PC-3 (cell line): Measurements from ENCODE around the gene GABRB3. TPM values are rescaled to one million over a fixed set of nuclear protein-coding genes. Genes with fewer than 3 reads are reported as not detected.

ENCODE experiments used
- ATAC-seq: fragments of 200-7000 bp; cut with Tn5 transposase; 2 replicates; pipeline ENCODE4 v1.9.1; 2020; ENCODE audit warnings: mild to moderate bottlenecking, moderate library complexity
- BruUV-seq: library from RNA; stranded (reverse); fragments of 400-500 nt; replicated peaks from 2 replicates; lab custom pipeline; 2021; lab: Mats Ljungman, UMichigan
- CTCF ChIA-PET: fragments of 300-600 bp; sonication (Branson Sonifier 250); formaldehyde crosslinking; loops from one replicate; lab custom pipeline; 2022; ENCODE audit warnings: antibody characterized with exemption; lab: Charles Lee
- POLR2A ChIA-PET: fragments of 300-600 bp; sonication (Branson Sonifier 250); formaldehyde crosslinking; loops from one replicate; lab custom pipeline; 2022; ENCODE audit warnings: antibody characterized with exemption; ENCODE audit not compliant: unreplicated experiment; lab: Charles Lee
- DNase-seq: peaks from one replicate; pipeline ENCODE4 v3.0.0-alpha.2; 2015
- H2AFZ ChIP-seq: fragments of 300-600 bp; sonication (generic); 2 replicates; pipeline ENCODE4 v1.6.0; 2016; ENCODE audit warnings: antibody characterized with exemption, low read length
- H3F3A ChIP-seq: fragments of 300-600 bp; sonication (generic); one replicate; pipeline ENCODE4 v1.6.0; 2017; ENCODE audit warnings: antibody characterized with exemption, low read length, control low read depth, mild to moderate bottlenecking; ENCODE audit not compliant: unreplicated experiment
- H3K27ac ChIP-seq: fragments of 300-600 bp; sonication (generic); 2 replicates; pipeline ENCODE4 v1.5.1; 2016; ENCODE audit warnings: mild to moderate bottlenecking, low read length
- H3K27me3 ChIP-seq: fragments of 300-600 bp; sonication (generic); 2 replicates; pipeline ENCODE4 v1.6.1; 2016; ENCODE audit warnings: low read length, mixed read lengths
- H3K36me3 ChIP-seq: fragments of 300-600 bp; sonication (generic); 2 replicates; pipeline ENCODE4 v1.6.1; 2016; ENCODE audit warnings: low read depth, mixed run types, low read length, mixed read lengths
- H3K4me1 ChIP-seq: fragments of 300-600 bp; sonication (generic); 2 replicates; pipeline ENCODE4 v1.5.1; 2016; ENCODE audit warnings: low read length; ENCODE audit not compliant: insufficient read depth
- H3K4me2 ChIP-seq: fragments of 300-600 bp; sonication (generic); 2 replicates; pipeline ENCODE4 v1.6.0; 2016; ENCODE audit warnings: low read length
- H3K4me3 ChIP-seq: fragments of 300-600 bp; sonication (generic); 2 replicates; pipeline ENCODE4 v1.5.1; 2016; ENCODE audit warnings: mild to moderate bottlenecking, low read length, mixed read lengths
- H3K79me2 ChIP-seq: fragments of 300-600 bp; sonication (generic); 2 replicates; pipeline ENCODE4 v1.6.1; 2017; ENCODE audit warnings: low read length, mixed read lengths
- H3K9ac ChIP-seq: fragments of 300-600 bp; sonication (generic); 2 replicates; pipeline ENCODE4 v1.6.0; 2016; ENCODE audit warnings: mild to moderate bottlenecking, low read length
- H3K9me2 ChIP-seq: fragments of 300-600 bp; sonication (generic); replicated peaks from 2 replicates; pipeline ENCODE4 v1.6.1; 2016; ENCODE audit warnings: mixed run types, low read length, mixed read lengths
- H3K9me3 ChIP-seq: fragments of 300-600 bp; sonication (generic); 2 replicates; pipeline ENCODE4 v1.6.1; 2016; ENCODE audit warnings: low read length, mixed read lengths
- H4K20me1 ChIP-seq: fragments of 300-600 bp; sonication (generic); 2 replicates; pipeline ENCODE4 v1.6.1; 2016; ENCODE audit warnings: low read length, mixed read lengths
- EZH2 ChIP-seq: fragments of 300-600 bp; sonication (generic); IDR thresholded peaks from one replicate; pipeline ENCODE4 v1.6.1; 2017; ENCODE audit warnings: antibody characterized with exemption, mild to moderate bottlenecking, low read length; ENCODE audit not compliant: unreplicated experiment
- EZH2phosphoT487 ChIP-seq: fragments of 300-600 bp; sonication (generic); IDR thresholded peaks from 2 replicates; pipeline ENCODE4 v1.6.1; 2018; ENCODE audit warnings: mild to moderate bottlenecking, antibody characterized with exemption, low read length, borderline replicate concordance
- intact Hi-C: fragments of 100-400 bp; cut with micrococcal nuclease; formaldehyde crosslinking; loops from 2 replicates; pipeline ENCODE4 v1.9.0; 2023
- total RNA-seq: library from RNA; depleted of rRNA; stranded (reverse); fragments of >200 nt; gene quantifications from 2 replicates; pipeline ENCODE4 v1.2.3, GENCODE V29; 2014
- TF ChIP-seq, protein P1 (sequence below): fragments of 300-600 bp; sonication (generic); conservative IDR thresholded peaks from 2 replicates; pipeline ENCODE4 v1.5.1; 2017; ENCODE audit warnings: antibody characterized with exemption, low read depth, mild to moderate bottlenecking, low read length

Gene GABRB3
- total RNA-seq, 1 experiment from 2014 or later = 6.1 TPM

DNA sequence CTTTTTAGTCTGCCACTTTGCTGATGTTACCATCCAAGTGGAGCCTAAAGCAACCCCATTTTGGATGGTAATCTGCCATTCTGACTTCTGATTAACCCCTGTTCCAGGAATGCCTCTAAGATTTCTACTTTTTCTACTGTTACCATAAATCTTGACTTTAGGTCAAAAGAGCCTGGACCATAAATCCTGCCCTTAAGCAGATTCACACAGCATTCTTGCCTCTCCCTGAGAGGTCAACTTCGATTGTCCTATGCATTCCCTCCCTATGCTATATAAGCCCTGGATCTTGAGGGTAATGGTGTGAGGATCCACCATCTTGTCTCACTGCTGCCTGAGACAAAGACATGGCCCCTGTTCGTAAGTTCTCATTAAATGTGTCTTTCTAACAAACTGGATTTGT, 177.3 kb downstream of the GABRB3 start:
- intact Hi-C loops = no loop called here
- ChIA-PET POLR2A (no interaction called here), CTCF (no interaction called here)
- Histone ChIP-seq H3K36me3 (no peaks in the 10 kb centered on the region), H3K9ac (no peak overlapping the region), H3K79me2 (no peaks in the 10 kb centered on the region), H3K4me2 (no peak overlapping the region), H3K4me3 (no peak overlapping the region), H2AFZ (no peak overlapping the region), H3F3A (no peaks in the 10 kb centered on the region), H3K9me3 (no peaks in the 10 kb centered on the region), H3K9me2 (no peaks in the 10 kb centered on the region), H3K4me1 (no peaks in the 10 kb centered on the region), H3K27ac (no peak overlapping the region), H4K20me1 (no peaks in the 10 kb centered on the region), H3K27me3 (no peaks in the 10 kb centered on the region)
- no TSS peak for BruUV-seq
- TF ChIP-seq EZH2phosphoT487 = no peak
- TF ChIP-seq EZH2 = no peak
- TF ChIP-seq, protein P1, sequence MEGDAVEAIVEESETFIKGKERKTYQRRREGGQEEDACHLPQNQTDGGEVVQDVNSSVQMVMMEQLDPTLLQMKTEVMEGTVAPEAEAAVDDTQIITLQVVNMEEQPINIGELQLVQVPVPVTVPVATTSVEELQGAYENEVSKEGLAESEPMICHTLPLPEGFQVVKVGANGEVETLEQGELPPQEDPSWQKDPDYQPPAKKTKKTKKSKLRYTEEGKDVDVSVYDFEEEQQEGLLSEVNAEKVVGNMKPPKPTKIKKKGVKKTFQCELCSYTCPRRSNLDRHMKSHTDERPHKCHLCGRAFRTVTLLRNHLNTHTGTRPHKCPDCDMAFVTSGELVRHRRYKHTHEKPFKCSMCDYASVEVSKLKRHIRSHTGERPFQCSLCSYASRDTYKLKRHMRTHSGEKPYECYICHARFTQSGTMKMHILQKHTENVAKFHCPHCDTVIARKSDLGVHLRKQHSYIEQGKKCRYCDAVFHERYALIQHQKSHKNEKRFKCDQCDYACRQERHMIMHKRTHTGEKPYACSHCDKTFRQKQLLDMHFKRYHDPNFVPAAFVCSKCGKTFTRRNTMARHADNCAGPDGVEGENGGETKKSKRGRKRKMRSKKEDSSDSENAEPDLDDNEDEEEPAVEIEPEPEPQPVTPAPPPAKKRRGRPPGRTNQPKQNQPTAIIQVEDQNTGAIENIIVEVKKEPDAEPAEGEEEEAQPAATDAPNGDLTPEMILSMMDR = no peak
- ATAC-seq (no peak), DNase-seq (no peak)

DNA sequence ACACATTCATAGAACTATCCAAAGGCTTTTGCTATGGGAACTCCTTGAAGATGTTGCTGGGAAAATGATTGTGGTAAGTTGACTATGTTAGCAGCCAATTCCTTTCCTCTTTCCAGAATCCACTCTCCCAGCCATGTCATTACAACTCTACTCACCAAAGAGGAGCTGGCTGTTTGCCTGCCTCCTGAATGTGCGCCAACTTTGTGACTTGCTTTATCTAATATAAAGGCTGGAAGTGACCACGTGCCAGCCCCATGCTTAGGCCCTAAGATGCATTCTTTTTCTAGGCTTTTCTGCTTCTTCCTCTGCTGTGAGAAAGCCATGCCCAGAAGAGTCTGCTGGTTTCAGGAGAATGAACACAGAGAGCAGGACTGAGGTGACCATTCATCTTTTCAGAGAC, 182.2 kb downstream of the GABRB3 start:
- TF ChIP-seq EZH2 (no peak), EZH2phosphoT487 (no peak)
- TF ChIP-seq, protein P1 = no peak
- H3K4me1 ChIP-seq = no peaks in the 10 kb centered on the region
- ATAC-seq = no peak
- no TSS peak for BruUV-seq
- no peak overlapping the region for H3K9ac ChIP-seq
- POLR2A ChIA-PET = no interaction called here
- no peak overlapping the region for H3K27ac ChIP-seq
- intact Hi-C loops = no loop called here
- no peaks in the 10 kb centered on the region for H3K27me3 ChIP-seq
- H3K9me2 ChIP-seq = no peaks in the 10 kb centered on the region
- no peaks in the 10 kb centered on the region for H3F3A ChIP-seq
- H4K20me1 ChIP-seq = no peaks in the 10 kb centered on the region
- H3K9me3 ChIP-seq = no peaks in the 10 kb centered on the region
- H3K79me2 ChIP-seq = no peaks in the 10 kb centered on the region
- CTCF ChIA-PET = no interaction called here
- H3K4me3 ChIP-seq = no peak overlapping the region
- H3K4me2 ChIP-seq = no peak overlapping the region
- DNase-seq = no peak
- H2AFZ ChIP-seq = no peak overlapping the region
- H3K36me3 ChIP-seq = no peaks in the 10 kb centered on the region

DNA sequence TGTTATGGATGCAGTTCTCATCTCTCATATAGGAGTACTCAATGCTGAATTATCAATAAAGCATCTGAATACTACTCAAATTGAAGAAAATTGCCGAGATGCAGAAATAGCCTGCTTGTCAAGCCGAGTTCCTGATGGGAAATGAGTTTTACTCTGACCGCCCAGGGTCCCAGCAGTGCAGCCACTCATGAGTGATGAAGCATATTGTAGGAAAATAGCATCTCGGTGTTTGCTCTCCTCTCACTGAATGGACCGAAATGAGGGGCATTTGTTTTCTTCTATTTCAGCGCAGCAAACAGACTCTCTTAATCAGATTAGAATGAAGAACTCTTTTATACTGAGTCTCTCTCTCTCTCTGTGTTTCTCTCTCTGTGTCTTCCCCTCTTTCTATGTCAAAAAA, 190.0 kb downstream of the GABRB3 start:
- intact Hi-C loops = no loop called here
- CTCF ChIA-PET = no interaction called here
- TF ChIP-seq EZH2phosphoT487 (no peak), EZH2 (no peak)
- TF ChIP-seq, protein P1 = no peak

More for the DNA sequence above, 190.0 kb downstream of the GABRB3 start:
- Histone ChIP-seq H3K4me2 (no peak overlapping the region), H3K9me2 (no peaks in the 10 kb centered on the region), H3K4me1 (peaks cover 11% of the 10 kb centered on the region), H3K36me3 (no peaks in the 10 kb centered on the region), H2AFZ (no peak overlapping the region), H3K4me3 (no peak overlapping the region), H3F3A (no peaks in the 10 kb centered on the region), H3K27ac (no peak overlapping the region), H3K9ac (no peak overlapping the region), H4K20me1 (no peaks in the 10 kb centered on the region), H3K79me2 (no peaks in the 10 kb centered on the region), H3K27me3 (no peaks in the 10 kb centered on the region), H3K9me3 (no peaks in the 10 kb centered on the region)
- no TSS peak for BruUV-seq
- no peak for DNase-seq
- POLR2A ChIA-PET = no interaction called here
- no peak for ATAC-seq
